ENCODE data around the gene OR1I1. TPM values are rescaled to one million over a fixed set of nuclear protein-coding genes. Genes with fewer than 3 reads are reported as not detected.

OR1I1 gene
- total and polyA plus RNA-seq, 2 of the 4 experiments (the other 2 are of a cell fraction) = not detected

- Histone ChIP-seq H2BK120ac (ENCODE audit: low read depth, low read length) (peak overlapping the region; percentile 92), H2AK9ac (replicated peaks; ENCODE audit: low read depth, low read length, poor library complexity) (peak overlapping the region; percentile 60), H4K20me1 (ENCODE audit: insufficient read depth, low read length) (no peaks in the 10 kb centered on the region), H3K9ac (ENCODE audit: low read depth, low read length) (no peak overlapping the region), H3K4me1 (ENCODE audit: control insufficient read depth, insufficient read depth, low read length) (peaks cover 13% of the 10 kb centered on the region), H2BK15ac (ENCODE audit: low read depth, low read length) (peak overlapping the region; percentile 89; the same call in 2 of the 3 replicates), H3K79me1 (ENCODE audit: low read depth in 1 of 2, low read length in 2 of 2) (no peaks in the 10 kb centered on the region), H2AFZ (replicated peaks; ENCODE audit: low read length, poor library complexity) (peak overlapping the region; percentile 73), H3K27ac (ENCODE audit: insufficient read depth, low read length) (peak overlapping the region; percentile 87), H4K5ac (ENCODE audit: low read depth, low read length) (peak overlapping the region; percentile 81), H3K4me3 (ENCODE audit: insufficient read depth, low read depth, low read length) (no peak overlapping the region), H2BK20ac (ENCODE audit: low read depth, low read length) (peak overlapping the region; percentile 93), H3K4me2 (ENCODE audit: low read depth, low read length) (peak overlapping the region; percentile 3; the same call in 1 of the 2 replicates), H3K56ac (ENCODE audit: extremely low read depth, insufficient read depth, low read length) (peak overlapping the region; percentile 78; the same call in 1 of the 2 replicates), H2AK5ac (ENCODE audit: low read depth, low read length) (peak overlapping the region; percentile 91), H3K4ac (ENCODE audit: low read depth, low read length) (peak overlapping the region; percentile 94), H3K27me3 (ENCODE audit: control insufficient read depth, insufficient read depth, low read length) (no peaks in the 10 kb centered on the region), H3K36me3 (ENCODE audit: control insufficient read depth, insufficient read depth, low read length) (no peaks in the 10 kb centered on the region), H3K23ac (ENCODE audit: low read depth, low read length) (peak overlapping the region; percentile 85), H3K9me3 (ENCODE audit: control insufficient read depth, insufficient read depth, low read length) (peaks cover 9% of the 10 kb centered on the region), H4K91ac (ENCODE audit: insufficient read depth, low read depth, low read length) (peak overlapping the region; percentile 92), H4K8ac (ENCODE audit: low read depth in 2 of 2, low read length in 2 of 2) (peak overlapping the region; percentile 63 to 90), H3K18ac (ENCODE audit: low read depth, low read length) (peak overlapping the region; percentile 87), H3K9me1 (ENCODE audit: insufficient read depth, low read length) (0 out of 2 replicates have a peak, but pooled peaks cover 2% of the 10 kb centered on the region), H3K14ac (replicated peaks; ENCODE audit: low read depth, low read length) (peak overlapping the region; percentile 90), H2BK5ac (ENCODE audit: low read depth, low read length, poor library complexity, severe bottlenecking) (peak overlapping the region; percentile 91)
- intact Hi-C loops (cut with micrococcal nuclease) (no loop called here), dilution Hi-C loops (cut with HindIII; ENCODE audit: low sequenced_read_pairs, unreplicated experiment) (no loop called here), in situ Hi-C loops (cut with MboI; ENCODE audit: low sequenced_read_pairs) (no loop called here)
- no TSS peak for BruUV-seq (replicated peaks)
- TF ChIP-seq MXI1 (IDR thresholded peaks at IDR 0.05; ENCODE audit: borderline replicate concordance, low read depth, low read length) = no peak
- no peak for TF ChIP-seq RFX5 (IDR thresholded peaks at IDR 0.05; ENCODE audit: low read depth, low read length)
- no peak for TF ChIP-seq CTCF (conservative IDR thresholded peaks at IDR 0.05; ENCODE audit: low read depth, low read length)
- TF ChIP-seq POLR2A (IDR thresholded peaks at IDR 0.05; ENCODE audit: low read depth, low read length) = no peak
- no peak for TF ChIP-seq NFE2L2 (IDR thresholded peaks at IDR 0.05; ENCODE audit: low read depth, low read length)
- no peak for TF ChIP-seq BHLHE40 (IDR thresholded peaks at IDR 0.05; ENCODE audit: low read depth, low read length)
- no peak for TF ChIP-seq RAD21 (IDR thresholded peaks at IDR 0.05; ENCODE audit: low read length)
- peak; percentile 53; the same call in 1 of the 2 replicates for TF ChIP-seq CEBPB (IDR thresholded peaks at IDR 0.05; ENCODE audit: low read depth, low read length)
- ChIA-PET CTCF (interaction anchor here (0.7 to 1.4 kb wide), 2 partner anchors 12 to 16 kb away, joined by 3 read pairs; a partner anchor contains a TSS), POLR2A (ENCODE audit: unreplicated experiment) (interaction anchor here (0.7 kb wide), 1 partner anchor 82 kb away, joined by 6 read pairs; no protein-coding TSS in a partner anchor)
- DNase-seq (peak; percentile 70), ATAC-seq (ENCODE audit: low read depth) (peak; percentile 27)
Measured at GRCh38 chr19:15137777-15138176, 55.8 kb downstream of the OR1I1 start.

Measured in IMR-90 (cell line).